Stomach (tissue), 9 donors: ENCODE measurements around the gene EFCAB11. TPM values are rescaled to one million over a fixed set of nuclear protein-coding genes. Genes with fewer than 3 reads are reported as not detected.

Experiments used
- DNase-seq, 2 donors: peaks; one replicate each; pipeline versions ENCODE4 v3.0.0 to v3.0.0-alpha.2; 2013 to 2019
- H3K27ac ChIP-seq, 5 donors: fragments of 200-600 bp in 4 of 5; sonication (generic) in 4 of 5; one replicate each; pipeline ENCODE4 v1.5.1; 2013 to 2019; ENCODE audit warnings: mild to moderate bottlenecking in 1 of 5, moderate library complexity in 1 of 5
- H3K27me3 ChIP-seq, 3 donors: fragments of 200-600 bp; sonication (generic); one replicate each; pipeline ENCODE4 v1.5.1; 2017 to 2019; ENCODE audit warnings: mixed run types in 1 of 3
- H3K36me3 ChIP-seq, 4 donors: fragments of 200-600 bp; sonication (generic); 1 replicate in 3 of 4; 2 replicates in 1 of 4; pipeline ENCODE4 v1.5.1; 2016 to 2019
- H3K4me1 ChIP-seq, 4 donors: fragments of 200-600 bp; sonication (generic); one replicate each; pipeline ENCODE4 v1.5.1; 2016 to 2019
- H3K4me3 ChIP-seq, 4 donors: fragments of 200-600 bp; sonication (generic) in 3 of 4; one replicate each; pipeline ENCODE4 v1.5.1; 2016 to 2019; ENCODE audit warnings: mild to moderate bottlenecking in 1 of 4
- H3K9me3 ChIP-seq, 4 donors: fragments of 200-600 bp; sonication (generic); one replicate each; pipeline ENCODE4 v1.5.1; 2016 to 2019
- CTCF ChIP-seq, 7 experiments: fragments of 450-650 bp in 4 of 7; fragments of 200-600 bp in 3 of 7; sonication (generic) in 3 of 7; IDR thresholded peaks; one replicate each; pipeline ENCODE4 v1.5.1; 2016 to 2019; ENCODE audit warnings: antibody characterized with exemption in 7 of 7, control low read depth in 2 of 7, mild to moderate bottlenecking in 1 of 7
- EP300 ChIP-seq: sonication (generic); formaldehyde crosslinking; IDR thresholded peaks from one replicate; pipeline ENCODE4 v1.6.1; 2017; ENCODE audit warnings: antibody characterized with exemption
- POLR2A ChIP-seq, 4 donors: fragments of 450-650 bp; IDR thresholded peaks; one replicate each; pipeline ENCODE4 v1.6.1; 2016; ENCODE audit warnings: antibody characterized with exemption in 4 of 4, control low read depth in 2 of 4, mild to moderate bottlenecking in 1 of 4, moderate library complexity in 1 of 4
- POLR2AphosphoS5 ChIP-seq, 3 donors: sonication (generic); formaldehyde crosslinking; IDR thresholded peaks; one replicate each; pipeline ENCODE4 v1.6.1; 2016; ENCODE audit warnings: antibody characterized with exemption in 3 of 3
- WGBS, 5 donors: extraction: QIAGEN DNeasy Blood & Tissue Kit in 3 of 5; methylation state at CpG; one replicate each; pipeline versions ENCODE4 v1.1.5 to v1.1.7; 2013 to 2018; 5-methylcytosine and 5-hydroxymethylcytosine counted together
- intact Hi-C: fragments of 100-400 bp; cut with DNase I; formaldehyde crosslinking; loops from one replicate; pipeline ENCODE4 v1.15.1; 2023; ENCODE audit warnings: low total_unique reads
- polyA plus RNA-seq, 3 donors: library from polyadenylated mRNA; stranded (reverse); fragments of 200-250 nt; gene quantifications; one replicate each; pipeline ENCODE4 v1.2.3, GENCODE V29; 2013
- total RNA-seq, 5 donors: library from RNA; depleted of rRNA; stranded (reverse); fragments of >200 nt; gene quantifications; one replicate each; pipeline versions ENCODE4 v1.1.0 to v1.2.3, GENCODE V29; 2014 to 2016
- donor health status: healthy with polysubstance abuse.
- donor health status: Bipolar disorder and iron deficiency.
- donor health status: healthy.

Gene EFCAB11
- total and polyA plus RNA-seq, 8 donors: 4.5 to 20.4 (median 10.0) TPM

GRCh38 chr14:89918721-89919120 lies 35.8 kb downstream of the EFCAB11 start:
- Histone ChIP-seq H3K4me1 (no peaks in the 10 kb centered on the region), H3K36me3 (no peaks in the 10 kb centered on the region), H3K27me3 (no peaks in the 10 kb centered on the region), H3K27ac (no peak overlapping the region), H3K9me3 (no peaks in the 10 kb centered on the region), H3K4me3 (no peak overlapping the region)
- no peak for DNase-seq
- TF ChIP-seq CTCF (IDR thresholded peaks at IDR 0.05) (no peak), POLR2A (IDR thresholded peaks at IDR 0.05) (no peak), POLR2AphosphoS5 (IDR thresholded peaks at IDR 0.05) (no peak), EP300 (no peak)
- 91 to 100% (median 97%) methylated on average over 2 of the region's 2 CpGs for WGBS, 5 donors
- intact Hi-C loops: loop anchor here (5.0 kb wide), 1 partner anchor 891 kb away; no protein-coding TSS in a partner anchor

- Histone ChIP-seq H3K36me3 (no peaks in the 10 kb centered on the region), H3K4me3 (no peak overlapping the region), H3K27me3 (no peaks in the 10 kb centered on the region), H3K27ac (no peak overlapping the region), H3K4me1 (peaks cover 8 to 28% (median 12%) of the 10 kb centered on the region in 4 donors), H3K9me3 (no peaks in the 10 kb centered on the region)
- WGBS, 5 donors: 16 to 17% (median 16%) methylated on average over 6 of the region's 6 CpGs
- TF ChIP-seq EP300: no peak
- no peak for TF ChIP-seq POLR2AphosphoS5 (IDR thresholded peaks at IDR 0.05)
- peak in 6 of 7 experiments; percentile 37 to 94 (median 87) for TF ChIP-seq CTCF (IDR thresholded peaks at IDR 0.05)
- TF ChIP-seq POLR2A (IDR thresholded peaks at IDR 0.05): no peak
- intact Hi-C loops: loop anchor here (5.0 kb wide), 1 partner anchor 888 kb away; no protein-coding TSS in a partner anchor
- peak; percentile 67 to 84 for DNase-seq
Measured at GRCh38 chr14:89915114-89915878, 39.2 kb downstream of the EFCAB11 start.

GRCh38 chr14:89912667-89913211 lies 41.8 kb downstream of the EFCAB11 start:
- Histone ChIP-seq H3K9me3 (no peaks in the 10 kb centered on the region), H3K4me1 (peaks cover 8 to 28% (median 12%) of the 10 kb centered on the region in 4 donors), H3K27me3 (no peaks in the 10 kb centered on the region), H3K27ac (no peak overlapping the region), H3K4me3 (no peak overlapping the region), H3K36me3 (no peaks in the 10 kb centered on the region)
- peak in 1 of 2 donors; percentile 87 for DNase-seq
- WGBS, 5 donors: 50 to 74% (median 59%) methylated on average over 9 of the region's 9 CpGs
- intact Hi-C loops: loop anchor here (5.0 kb wide), 1 partner anchor 875 kb away; no protein-coding TSS in a partner anchor
- TF ChIP-seq POLR2A (IDR thresholded peaks at IDR 0.05) (no peak), CTCF (IDR thresholded peaks at IDR 0.05) (no peak), POLR2AphosphoS5 (IDR thresholded peaks at IDR 0.05) (peak in 2 of 3 donors; percentile 14 to 57), EP300 (no peak)

- H3K27ac ChIP-seq: peak overlapping the region in 3 of 5 donors; percentile 2 to 30 (median 3)
- no peaks in the 10 kb centered on the region for H3K9me3 ChIP-seq
- no peak for TF ChIP-seq CTCF (IDR thresholded peaks at IDR 0.05)
- no peak overlapping the region for H3K4me3 ChIP-seq
- no peaks in the 10 kb centered on the region for H3K36me3 ChIP-seq
- no peak for DNase-seq
- no peaks in the 10 kb centered on the region for H3K27me3 ChIP-seq
- intact Hi-C loops: loop anchor here (5.0 kb wide), 1 partner anchor 875 kb away; no protein-coding TSS in a partner anchor
- WGBS, 5 donors: 64 to 93% (median 73%) methylated on average over 2 of the region's 2 CpGs
- peaks cover 8 to 28% (median 12%) of the 10 kb centered on the region in 4 donors for H3K4me1 ChIP-seq
Measured at GRCh38 chr14:89912221-89912620, 42.3 kb downstream of the EFCAB11 start.
